Activated naive CD4-positive, alpha-beta T cell treated with anti-CD3 and anti-CD28 coated beads, Interleukin-2, amount 10 ng/mL, durations not matched to agents 7 days and 5 days (primary cell): ENCODE measurements around the gene LHX4.

ENCODE experiments used
- CTCF ChIA-PET: fragments of 350-600 bp; sonication (Branson Sonifier 250); formaldehyde crosslinking; loops from one replicate; lab custom pipeline; 2021; ENCODE audit warnings: antibody characterized with exemption; lab: Charles Lee
- DNase-seq: peaks from one replicate; pipeline ENCODE4 v3.0.0-alpha.2; 2020
- H3K27ac Mint-ChIP-seq: one replicate; pipeline ENCODE4 v1.8.0; 2021; ENCODE audit warnings: mild to moderate bottlenecking, moderate library complexity, mixed read lengths
- H3K27me3 Mint-ChIP-seq: one replicate; pipeline ENCODE4 v1.8.0; 2021; ENCODE audit warnings: mild to moderate bottlenecking, mixed read lengths
- H3K36me3 Mint-ChIP-seq: one replicate; pipeline ENCODE4 v1.8.0; 2021; ENCODE audit warnings: mixed read lengths
- H3K4me1 Mint-ChIP-seq: one replicate; pipeline ENCODE4 v1.8.0; 2021; ENCODE audit warnings: mixed read lengths
- H3K4me3 Mint-ChIP-seq: one replicate; pipeline ENCODE4 v1.8.0; 2021; ENCODE audit warnings: mild to moderate bottlenecking, moderate library complexity, mixed read lengths
- H3K9me3 Mint-ChIP-seq: one replicate; pipeline ENCODE4 v1.8.0; 2021; ENCODE audit warnings: mixed read lengths

LHX4 gene

GRCh38 chr1:180257028-180257386, 26.9 kb downstream of the LHX4 start:
- no peak for DNase-seq
- Mint-ChIP-seq H3K4me3 (no peak overlapping the region), H3K36me3 (no peaks in the 10 kb centered on the region), H3K9me3 (no peaks in the 10 kb centered on the region), H3K27me3 (peaks cover 35% of the 10 kb centered on the region), H3K4me1 (no peaks in the 10 kb centered on the region), H3K27ac (no peak overlapping the region)
- CTCF ChIA-PET: interaction anchor here (1.3 to 1.4 kb wide), 2 partner anchors 221 to 225 kb away, joined by 3 to 4 read pairs; no protein-coding TSS in a partner anchor

- CTCF ChIA-PET: interaction anchor here (1.3 to 2.5 kb wide), 3 partner anchors 220 to 225 kb away, joined by 3 to 6 read pairs (median 4); no protein-coding TSS in a partner anchor
- DNase-seq: no peak
- H3K4me3 Mint-ChIP-seq: no peak overlapping the region
- H3K9me3 Mint-ChIP-seq: no peaks in the 10 kb centered on the region
- H3K27me3 Mint-ChIP-seq: peaks cover 35% of the 10 kb centered on the region
- H3K4me1 Mint-ChIP-seq: no peaks in the 10 kb centered on the region
- no peaks in the 10 kb centered on the region for H3K36me3 Mint-ChIP-seq
- H3K27ac Mint-ChIP-seq: no peak overlapping the region
These were observed 27.4 kb downstream of the LHX4 start for GRCh38 chr1:180257486-180257885.

GRCh38 chr1:180258290-180258689, 28.2 kb downstream of the LHX4 start:
- Mint-ChIP-seq H3K4me1 (no peaks in the 10 kb centered on the region), H3K36me3 (no peaks in the 10 kb centered on the region), H3K4me3 (no peak overlapping the region), H3K27me3 (peaks cover 32% of the 10 kb centered on the region), H3K9me3 (no peaks in the 10 kb centered on the region), H3K27ac (no peak overlapping the region)
- DNase-seq: no peak
- CTCF ChIA-PET: interaction anchor here (2.5 kb wide), 1 partner anchor 220 kb away, joined by 6 read pairs; no protein-coding TSS in a partner anchor

- peaks cover 29% of the 10 kb centered on the region for H3K27me3 Mint-ChIP-seq
- no peak overlapping the region for H3K4me3 Mint-ChIP-seq
- no peaks in the 10 kb centered on the region for H3K9me3 Mint-ChIP-seq
- H3K4me1 Mint-ChIP-seq: no peaks in the 10 kb centered on the region
- DNase-seq: no peak
- H3K36me3 Mint-ChIP-seq: no peaks in the 10 kb centered on the region
- CTCF ChIA-PET: interaction anchor here (0.6 to 2.5 kb wide), 3 partner anchors 10 to 219 kb away, joined by 3 to 6 read pairs (median 3); no protein-coding TSS in a partner anchor
- no peak overlapping the region for H3K27ac Mint-ChIP-seq
These were observed 28.9 kb downstream of the LHX4 start for GRCh38 chr1:180258935-180259334.

GRCh38 chr1:180259431-180260338, 29.6 kb downstream of the LHX4 start:
- CTCF ChIA-PET: interaction anchor here (0.6 to 2.5 kb wide), 3 partner anchors 11 to 218 kb away, joined by 3 to 6 read pairs (median 3); no protein-coding TSS in a partner anchor
- H3K27ac Mint-ChIP-seq: no peak overlapping the region
- H3K36me3 Mint-ChIP-seq: no peaks in the 10 kb centered on the region
- DNase-seq: no peak
- H3K4me1 Mint-ChIP-seq: no peaks in the 10 kb centered on the region
- no peaks in the 10 kb centered on the region for H3K9me3 Mint-ChIP-seq
- peaks cover 30% of the 10 kb centered on the region for H3K27me3 Mint-ChIP-seq
- no peak overlapping the region for H3K4me3 Mint-ChIP-seq

- DNase-seq: no peak
- no peaks in the 10 kb centered on the region for H3K4me1 Mint-ChIP-seq
- no peaks in the 10 kb centered on the region for H3K9me3 Mint-ChIP-seq
- no peaks in the 10 kb centered on the region for H3K36me3 Mint-ChIP-seq
- H3K4me3 Mint-ChIP-seq: no peak overlapping the region
- H3K27ac Mint-ChIP-seq: no peak overlapping the region
- peaks cover 30% of the 10 kb centered on the region for H3K27me3 Mint-ChIP-seq
- CTCF ChIA-PET: interaction anchor here (1.2 kb wide), 1 partner anchor 11 kb away, joined by 3 read pairs; no protein-coding TSS in a partner anchor
These were observed 30.5 kb downstream of the LHX4 start for GRCh38 chr1:180260541-180260940.

- H3K9me3 Mint-ChIP-seq: no peaks in the 10 kb centered on the region
- CTCF ChIA-PET: interaction anchor here (1.2 kb wide), 1 partner anchor 10 kb away, joined by 3 read pairs; no protein-coding TSS in a partner anchor
- no peaks in the 10 kb centered on the region for H3K4me1 Mint-ChIP-seq
- H3K27me3 Mint-ChIP-seq: peaks cover 25% of the 10 kb centered on the region
- no peaks in the 10 kb centered on the region for H3K36me3 Mint-ChIP-seq
- no peak overlapping the region for H3K4me3 Mint-ChIP-seq
- no peak for DNase-seq
- no peak overlapping the region for H3K27ac Mint-ChIP-seq
These were observed 31.0 kb downstream of the LHX4 start for GRCh38 chr1:180261030-180261429.

- peaks cover 20% of the 10 kb centered on the region for H3K27me3 Mint-ChIP-seq
- DNase-seq: peak; percentile 9
- no peaks in the 10 kb centered on the region for H3K4me1 Mint-ChIP-seq
- no peaks in the 10 kb centered on the region for H3K9me3 Mint-ChIP-seq
- CTCF ChIA-PET: interaction anchor here (0.8 to 2.0 kb wide), 3 partner anchors 9 to 216 kb away, joined by 3 to 7 read pairs (median 3); no protein-coding TSS in a partner anchor
- H3K27ac Mint-ChIP-seq: no peak overlapping the region
- H3K36me3 Mint-ChIP-seq: no peaks in the 10 kb centered on the region
- no peak overlapping the region for H3K4me3 Mint-ChIP-seq
These were observed 31.6 kb downstream of the LHX4 start for GRCh38 chr1:180261524-180262155.

- H3K4me1 Mint-ChIP-seq: no peaks in the 10 kb centered on the region
- no peaks in the 10 kb centered on the region for H3K9me3 Mint-ChIP-seq
- no peaks in the 10 kb centered on the region for H3K36me3 Mint-ChIP-seq
- DNase-seq: no peak
- peaks cover 17% of the 10 kb centered on the region for H3K27me3 Mint-ChIP-seq
- H3K27ac Mint-ChIP-seq: no peak overlapping the region
- no peak overlapping the region for H3K4me3 Mint-ChIP-seq
- CTCF ChIA-PET: interaction anchor here (2.0 kb wide), 1 partner anchor 10 kb away, joined by 7 read pairs; no protein-coding TSS in a partner anchor
These were observed 32.8 kb downstream of the LHX4 start for GRCh38 chr1:180262628-180263488.

- no peaks in the 10 kb centered on the region for H3K4me1 Mint-ChIP-seq
- CTCF ChIA-PET: no interaction called here
- DNase-seq: no peak
- H3K4me3 Mint-ChIP-seq: no peak overlapping the region
- H3K27ac Mint-ChIP-seq: no peak overlapping the region
- H3K36me3 Mint-ChIP-seq: no peaks in the 10 kb centered on the region
- no peaks in the 10 kb centered on the region for H3K9me3 Mint-ChIP-seq
- H3K27me3 Mint-ChIP-seq: peaks cover 12% of the 10 kb centered on the region
These were observed 34.5 kb downstream of the LHX4 start for GRCh38 chr1:180264595-180264994.

- no peak for DNase-seq
- Mint-ChIP-seq H3K27me3 (peaks cover 7% of the 10 kb centered on the region), H3K4me3 (no peak overlapping the region), H3K27ac (peak overlapping the region; percentile 13), H3K36me3 (no peaks in the 10 kb centered on the region), H3K4me1 (no peaks in the 10 kb centered on the region), H3K9me3 (no peaks in the 10 kb centered on the region)
- CTCF ChIA-PET: interaction anchor here (1.4 kb wide), 1 partner anchor 11 kb away, joined by 3 read pairs; no protein-coding TSS in a partner anchor
These were observed 35.1 kb downstream of the LHX4 start for GRCh38 chr1:180265201-180265600.

- CTCF ChIA-PET: interaction anchor here (1.4 kb wide), 1 partner anchor 12 kb away, joined by 3 read pairs; no protein-coding TSS in a partner anchor
- no peaks in the 10 kb centered on the region for H3K4me1 Mint-ChIP-seq
- no peak for DNase-seq
- no peaks in the 10 kb centered on the region for H3K36me3 Mint-ChIP-seq
- H3K4me3 Mint-ChIP-seq: no peak overlapping the region
- no peak overlapping the region for H3K27ac Mint-ChIP-seq
- H3K9me3 Mint-ChIP-seq: no peaks in the 10 kb centered on the region
- H3K27me3 Mint-ChIP-seq: peaks cover 3% of the 10 kb centered on the region
These were observed 35.8 kb downstream of the LHX4 start for GRCh38 chr1:180265871-180266270.
